Left kidney (tissue), 2 donors: Measurements from ENCODE around the gene PPM1B. TPM values are rescaled to one million over a fixed set of nuclear protein-coding genes. Genes with fewer than 3 reads are reported as not detected.
"Not testable (repeated sequence)": the region's sequence is repeated elsewhere in the genome, so short reads cannot be mapped to it uniquely, and the experiment has no call there.

ENCODE experiments used
- DNase-seq: peaks from one replicate; pipeline ENCODE4 v3.0.0-alpha.2; 2013
- polyA plus RNA-seq: library from polyadenylated mRNA; unstranded; fragments of 120-200 nt; gene quantifications from one replicate; pipeline ENCODE4 v1.2.1, GENCODE V29; 2013; ENCODE audit not compliant: insufficient read length

The PPM1B gene
- polyA plus RNA-seq, 1 donor: 91.1 TPM

- no peak for DNase-seq
Measured at GRCh38 chr2:44152865-44153669, 15.6 kb upstream of the PPM1B start.

GRCh38 chr2:44155666-44156446, 12.8 kb upstream of the PPM1B start:
- DNase-seq: no peak

GRCh38 chr2:44163777-44164176, 4.9 kb upstream of the PPM1B start:
- DNase-seq: no peak

GRCh38 chr2:44164617-44165016, 4.1 kb upstream of the PPM1B start:
- no peak for DNase-seq

GRCh38 chr2:44166096-44166495, 2.6 kb upstream of the PPM1B start:
- DNase-seq: no peak

- DNase-seq: no peak
Measured at GRCh38 chr2:44167311-44167907, 1.3 kb upstream of the PPM1B start.

GRCh38 chr2:44167908-44168680, 581 bp upstream of the PPM1B start:
- peak; percentile 99 for DNase-seq

GRCh38 chr2:44169155-44169898, 652 bp downstream of the PPM1B start:
- DNase-seq: peak; percentile 45

- peak; percentile 27 for DNase-seq
Measured at GRCh38 chr2:44170311-44170717, 1.6 kb downstream of the PPM1B start.

- DNase-seq: peak; percentile 13
Measured at GRCh38 chr2:44171018-44171417, 2.3 kb downstream of the PPM1B start.

GRCh38 chr2:44171442-44171841, 2.8 kb downstream of the PPM1B start:
- not testable (repeated sequence) for DNase-seq

- no peak for DNase-seq
Measured at GRCh38 chr2:44172576-44172975, 3.9 kb downstream of the PPM1B start.

- DNase-seq: no peak
Measured at GRCh38 chr2:44178950-44179349, 10.3 kb downstream of the PPM1B start.

GRCh38 chr2:44181648-44182047, 13.0 kb downstream of the PPM1B start:
- DNase-seq: no peak

- DNase-seq: no peak
Measured at GRCh38 chr2:44184106-44184505, 15.4 kb downstream of the PPM1B start.

GRCh38 chr2:44186810-44187209, 18.1 kb downstream of the PPM1B start:
- no peak for DNase-seq

- DNase-seq: no peak
Measured at GRCh38 chr2:44187251-44187650, 18.6 kb downstream of the PPM1B start.

- no peak for DNase-seq
Measured at GRCh38 chr2:44188696-44189095, 20.0 kb downstream of the PPM1B start.

GRCh38 chr2:44189104-44189503, 20.4 kb downstream of the PPM1B start:
- no peak for DNase-seq

- no peak for DNase-seq
Measured at GRCh38 chr2:44190526-44190925, 21.9 kb downstream of the PPM1B start.

- no peak for DNase-seq
Measured at GRCh38 chr2:44191739-44192138, 23.1 kb downstream of the PPM1B start.
